Head of caudate nucleus (tissue), 42 donors: Measurements from ENCODE around the gene MCTP1.

Source experiments
- DNase-seq, 42 donors: peaks; one replicate each; pipeline versions ENCODE4 v3.0.0 to v3.0.0-alpha.2; 2020 to 2021; ENCODE audit warnings: mixed read lengths in 7 of 42
- intact Hi-C: fragments of 100-400 bp; cut with DNase I; formaldehyde crosslinking; loops from one replicate; pipeline ENCODE4 v1.15.0; 2022

The MCTP1 gene

GRCh38 chr5:94928891-94929290 is 356.0 kb downstream of the MCTP1 start:
- intact Hi-C loops, result no loop called here

GRCh38 chr5:94920570-94920969 is 364.3 kb downstream of the MCTP1 start:
- no peak for DNase-seq
- intact Hi-C loops, result no loop called here

More at GRCh38 chr5:94928891-94929290, 356.0 kb downstream of the MCTP1 start:
- DNase-seq, result no peak

GRCh38 chr5:94916619-94917018 is 368.3 kb downstream of the MCTP1 start:
- intact Hi-C loops, result no loop called here
- DNase-seq, result no peak

DNA sequence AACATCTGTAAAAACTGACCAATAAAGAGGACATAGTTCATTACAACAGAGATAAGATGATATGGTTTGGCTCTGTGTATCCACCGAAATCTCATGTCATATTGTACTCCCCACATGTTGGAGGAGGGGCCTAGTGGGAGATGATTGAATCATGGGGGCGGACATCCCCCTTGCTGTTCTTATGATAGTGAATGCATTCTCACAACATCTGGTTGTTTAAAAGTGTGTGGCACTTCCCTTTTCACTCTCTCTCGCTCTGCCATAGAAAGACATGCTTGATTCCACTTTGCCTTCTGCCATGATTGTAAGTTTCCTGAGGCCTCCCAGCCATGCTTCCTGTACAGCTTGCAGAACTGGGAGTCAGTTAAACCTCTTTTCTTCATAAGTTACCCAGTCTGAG is 373.6 kb downstream of the MCTP1 start:
- intact Hi-C loops, result no loop called here
- no peak for DNase-seq

DNA sequence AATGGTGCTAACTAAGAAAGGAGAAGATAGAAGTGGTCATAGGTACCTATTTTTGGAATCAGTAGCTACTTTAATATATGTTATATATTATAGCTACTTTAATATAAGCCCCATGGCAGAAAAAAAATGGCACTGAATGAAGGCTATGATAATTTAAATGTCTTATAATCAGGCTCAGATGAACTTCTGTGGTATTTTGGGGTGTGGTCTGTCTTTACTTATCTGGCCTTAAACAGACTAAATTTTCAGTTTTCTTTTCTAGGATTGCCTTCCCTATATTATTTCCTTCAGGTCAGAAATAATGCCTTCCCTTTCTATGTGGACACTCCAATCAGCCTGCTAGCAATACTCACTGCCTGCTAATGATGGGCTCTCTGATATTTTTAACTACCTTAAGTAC is 374.2 kb downstream of the MCTP1 start:
- no peak for DNase-seq
- intact Hi-C loops, result no loop called here

DNA sequence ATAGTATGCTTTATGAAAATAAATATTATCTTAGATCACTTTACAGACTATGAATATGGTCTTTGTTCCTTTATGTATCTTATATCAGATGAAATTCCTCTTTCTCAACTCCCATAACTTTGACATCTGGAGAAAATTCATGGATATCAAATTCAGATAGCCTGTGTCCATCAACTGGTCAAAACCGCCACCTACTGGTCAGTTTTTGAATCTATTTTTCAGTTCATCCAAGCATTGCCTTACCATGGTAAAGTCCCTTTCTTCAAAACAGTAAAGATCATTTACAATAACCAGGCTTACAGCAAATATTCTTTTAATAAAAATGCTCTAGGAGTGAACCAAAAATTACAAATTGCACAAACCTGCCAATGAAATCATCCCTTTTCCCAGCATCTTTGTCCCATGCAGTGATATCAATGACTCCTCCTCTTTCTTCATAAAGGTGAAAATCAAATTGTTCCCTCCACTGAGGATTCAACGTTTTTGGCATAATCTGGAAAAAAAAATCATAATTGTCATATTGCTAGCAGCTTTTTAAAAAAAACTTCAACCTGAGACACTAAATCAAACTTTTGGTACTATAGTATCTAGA is 375.9 kb downstream of the MCTP1 start:
- peak in 5 of 42 donors; percentile 22 to 70 (median 43) for DNase-seq
- intact Hi-C loops, result no loop called here

- intact Hi-C loops, result no loop called here
- DNase-seq, result no peak
Observed at GRCh38 chr5:94906750-94907149, 378.1 kb downstream of the MCTP1 start.

- intact Hi-C loops, result no loop called here
- DNase-seq, result no peak
Observed at GRCh38 chr5:94903726-94904125, 381.2 kb downstream of the MCTP1 start.

DNA sequence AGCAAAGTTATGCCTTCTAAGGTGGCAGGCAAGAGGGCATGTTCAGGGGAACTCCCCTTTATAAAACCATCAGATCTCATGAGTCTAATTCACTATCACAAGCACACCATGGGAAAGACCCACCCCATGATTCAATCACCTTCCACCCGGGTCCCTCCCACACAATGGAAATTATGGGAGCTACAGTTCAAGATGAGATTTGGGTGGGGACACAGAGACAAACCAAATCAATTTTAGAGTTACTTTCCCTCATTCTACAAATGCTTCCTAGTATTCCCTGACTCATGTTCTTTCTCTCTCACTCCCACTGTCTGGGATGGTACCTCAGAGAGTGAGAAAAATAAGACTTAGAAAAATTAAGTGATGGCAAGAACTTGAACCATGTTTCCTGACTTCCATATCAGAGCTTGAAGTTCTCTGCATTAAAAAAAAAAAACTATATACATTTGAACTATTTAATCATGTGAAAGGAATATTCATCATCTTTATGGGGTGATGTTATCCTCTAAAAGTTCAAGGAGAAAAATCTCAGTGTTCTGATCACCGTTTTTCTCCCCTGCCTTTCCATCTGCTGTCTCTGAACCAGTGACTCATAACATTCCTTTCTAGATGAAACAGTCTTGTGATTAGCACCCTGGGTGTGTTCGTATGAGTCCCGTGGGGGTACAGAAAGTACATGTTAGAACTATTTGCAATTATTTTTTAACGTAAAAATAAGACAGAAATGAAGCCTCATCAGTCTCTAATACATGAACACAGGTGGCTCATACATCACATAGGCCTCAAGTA is 383.5 kb downstream of the MCTP1 start:
- peak in 7 of 42 donors; percentile 12 to 45 (median 24) for DNase-seq
- intact Hi-C loops, result no loop called here

- no peak for DNase-seq
- intact Hi-C loops, result no loop called here
Observed at GRCh38 chr5:94900006-94900505, 384.8 kb downstream of the MCTP1 start.

DNA sequence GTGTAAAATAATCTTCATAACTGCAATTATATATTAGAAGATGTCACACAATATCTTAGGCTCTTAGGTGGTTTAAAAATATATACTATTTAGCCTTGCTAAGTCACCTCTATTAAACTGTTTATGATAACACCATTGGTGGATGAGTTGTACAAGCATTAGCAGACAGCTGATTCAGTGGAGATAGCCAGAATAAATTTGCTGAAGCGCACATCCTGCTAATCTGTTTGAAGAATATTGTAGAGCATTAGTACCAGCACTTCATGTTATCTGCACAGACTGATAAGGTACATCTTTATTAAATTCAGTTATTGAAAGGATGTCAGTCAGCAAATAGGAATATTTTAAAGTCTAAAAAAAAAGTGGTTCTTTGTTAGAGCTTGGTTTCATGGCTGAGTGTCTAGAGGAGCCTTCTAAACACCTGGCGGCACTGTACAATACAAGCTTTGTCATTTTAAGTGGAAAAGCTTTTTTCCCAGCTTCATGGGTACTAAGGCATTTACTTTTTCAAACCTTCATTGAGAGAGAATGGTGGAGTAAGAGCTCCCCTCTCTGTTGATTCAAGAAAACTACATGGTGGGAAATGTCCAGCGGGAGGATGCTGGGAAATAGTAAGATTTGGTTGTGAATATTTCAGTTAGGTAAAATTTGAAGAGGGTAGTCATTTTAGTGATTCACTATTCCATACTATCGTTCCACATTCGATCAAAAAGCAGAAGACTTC is 391.3 kb downstream of the MCTP1 start:
- intact Hi-C loops, result no loop called here
- peak in 2 of 42 donors; percentile 19 to 45 for DNase-seq

GRCh38 chr5:94891972-94892371 is 392.9 kb downstream of the MCTP1 start:
- intact Hi-C loops, result no loop called here
- no peak for DNase-seq

GRCh38 chr5:94891565-94891964 is 393.3 kb downstream of the MCTP1 start:
- intact Hi-C loops, result no loop called here
- no peak for DNase-seq

DNA sequence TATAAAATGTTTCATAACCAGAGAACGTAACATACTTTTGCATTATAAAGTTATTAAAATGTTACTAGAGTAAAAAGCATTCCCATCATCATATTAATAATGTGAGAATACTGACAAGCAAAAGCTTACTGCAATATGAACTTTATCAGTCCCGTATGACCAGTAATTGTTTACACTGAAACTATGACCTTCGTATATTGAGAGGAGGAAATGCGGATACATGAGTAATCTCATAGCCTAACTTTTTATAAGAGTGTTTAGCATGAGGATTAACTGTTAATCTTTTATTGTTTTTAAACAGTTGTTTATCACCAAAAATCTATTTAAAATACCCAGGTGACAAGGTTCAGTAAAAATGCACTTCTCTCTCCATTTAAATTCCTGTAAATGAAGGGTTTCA is 394.0 kb downstream of the MCTP1 start:
- DNase-seq, result no peak
- intact Hi-C loops, result no loop called here

DNA sequence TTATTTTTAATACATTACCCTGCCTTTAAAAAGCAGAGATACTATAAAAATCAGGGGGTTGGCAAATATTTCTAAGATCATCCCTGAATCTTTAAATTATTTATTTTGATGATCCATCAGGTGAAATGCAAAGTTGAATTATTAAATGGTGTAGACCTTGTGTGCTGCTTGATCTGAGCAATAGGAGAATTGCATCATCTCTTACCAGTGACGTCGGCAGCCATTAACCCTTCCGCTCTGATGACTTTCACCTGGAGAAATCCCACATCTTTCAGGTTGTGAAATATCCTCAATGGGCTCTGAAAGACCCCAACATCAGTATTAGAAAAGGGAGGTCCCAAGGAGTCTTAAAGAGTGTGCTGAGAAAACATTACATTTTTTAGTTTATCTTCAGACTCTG is 396.2 kb downstream of the MCTP1 start:
- intact Hi-C loops, result no loop called here
- no peak for DNase-seq

DNA sequence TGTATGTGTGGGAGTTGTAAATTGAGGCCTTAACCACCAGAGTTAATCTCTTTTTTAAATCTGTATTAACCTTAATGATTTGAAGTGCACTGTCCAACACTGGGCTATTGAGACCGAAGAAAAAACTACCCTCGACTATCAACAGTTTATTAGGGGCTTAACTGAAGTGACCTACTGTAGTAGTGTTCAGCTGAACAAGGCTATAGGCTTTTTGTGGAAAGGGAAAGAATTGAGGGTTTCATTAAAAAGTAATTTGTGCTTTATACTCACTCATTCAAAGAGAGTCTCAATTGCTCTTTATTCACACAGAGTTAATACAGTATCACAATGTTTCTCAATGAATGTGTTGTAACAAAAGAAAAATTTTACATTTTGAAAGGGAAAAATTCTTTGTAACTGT is 399.0 kb downstream of the MCTP1 start:
- DNase-seq, result no peak

DNA sequence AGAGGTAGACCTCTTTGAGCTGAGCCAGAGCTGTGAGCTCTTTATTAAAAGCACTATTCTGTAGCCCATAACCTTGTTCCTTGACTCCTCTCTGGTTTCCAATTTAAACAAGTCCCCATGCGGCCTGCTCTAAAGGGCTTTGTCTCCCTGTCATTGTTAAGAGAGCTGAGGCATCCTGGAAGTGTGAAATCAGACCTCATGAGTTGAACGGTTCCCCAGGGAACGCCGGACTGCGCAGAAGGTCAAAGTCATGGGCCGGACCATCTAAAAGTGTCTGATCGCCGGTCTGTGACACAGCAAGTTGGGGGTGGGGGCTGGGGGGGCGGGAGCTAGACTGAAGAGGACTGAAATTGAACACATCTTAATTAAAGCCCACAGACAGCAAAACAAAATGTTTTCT is 400.6 kb downstream of the MCTP1 start:
- intact Hi-C loops, result no loop called here
- DNase-seq, result peak in 5 of 42 donors; percentile 2 to 50 (median 29)

More for the DNA sequence above, 399.0 kb downstream of the MCTP1 start:
- intact Hi-C loops, result no loop called here

GRCh38 chr5:94872526-94872925 is 412.4 kb downstream of the MCTP1 start:
- intact Hi-C loops, result no loop called here
- no peak for DNase-seq

DNA sequence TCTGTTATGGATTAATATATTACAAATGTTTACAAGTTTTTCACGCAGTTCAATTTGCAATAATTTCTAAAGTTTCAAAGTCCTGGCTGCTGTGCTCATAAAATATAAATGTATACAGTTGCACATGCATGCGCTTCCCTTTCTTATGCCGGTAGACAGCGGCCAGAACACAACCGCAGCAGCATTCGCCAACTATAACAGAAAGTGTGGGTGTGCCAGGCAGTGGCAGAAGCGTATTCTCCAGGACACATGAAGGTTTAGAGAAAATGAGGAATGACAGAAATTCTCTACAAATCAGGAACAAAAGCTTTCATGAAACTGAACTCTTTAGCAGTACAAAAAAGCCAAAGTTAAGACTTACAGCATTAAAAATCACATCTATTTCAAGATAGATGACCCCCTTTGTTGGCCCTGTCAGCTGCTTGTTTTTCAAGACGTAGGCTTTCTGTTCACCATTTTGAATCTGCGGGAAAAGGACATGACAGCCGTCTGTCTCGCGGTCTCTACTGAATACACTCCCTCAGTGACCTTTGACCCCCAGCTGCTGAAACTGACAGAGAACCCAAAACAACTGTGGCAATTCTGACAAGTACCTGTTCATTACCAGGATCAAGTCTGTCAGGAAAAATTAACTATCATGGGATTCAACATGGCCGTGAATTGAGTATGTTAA is 414.2 kb downstream of the MCTP1 start:
- DNase-seq, result no peak
- intact Hi-C loops, result no loop called here

DNA sequence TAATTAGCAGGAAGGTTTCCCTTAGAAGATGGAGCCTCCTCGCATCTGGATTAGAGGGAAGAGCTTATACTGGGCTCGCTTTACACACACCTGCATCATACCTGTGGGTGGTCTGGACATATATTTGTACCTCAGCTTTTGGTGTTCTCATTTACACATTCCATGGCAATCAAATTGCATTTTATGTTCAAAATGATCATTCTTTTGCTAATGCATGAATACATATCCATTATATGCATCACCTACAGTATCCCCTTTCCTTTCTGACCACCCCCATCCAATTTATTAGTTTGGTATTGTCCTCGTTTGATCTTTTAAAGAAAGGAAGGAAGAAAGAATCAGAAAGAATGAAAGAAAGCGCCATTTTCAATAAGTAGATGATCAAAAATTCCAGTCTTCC is 415.0 kb downstream of the MCTP1 start:
- DNase-seq, result no peak
- intact Hi-C loops, result no loop called here
